Measurements from ENCODE around the gene TNFRSF4. TPM values are rescaled to one million over a fixed set of nuclear protein-coding genes. Genes with fewer than 3 reads are reported as not detected.
A peak's percentile ranks its signal among the peaks of the same experiment; 100 is the strongest.
"Not testable (repeated sequence)": the region's sequence is repeated elsewhere in the genome, so short reads cannot be mapped to it uniquely, and the experiment has no call there.

Gene TNFRSF4
- total RNA-seq, 5 donors from 2014 or later (not counting 1 experiment from before 2014, with no cell fraction given), result 15.1 to 35.4 (median 17.8) TPM

- CTCF ChIA-PET, result no interaction called here
- peaks cover 8 to 9% of the 10 kb centered on the region in 2 donors for H3K27me3 Mint-ChIP-seq
- Histone ChIP-seq H3K27me3 (replicated peaks in 1 of 2; ENCODE audit: control insufficient read depth in 2 of 2, extremely low read depth in 1 of 2, insufficient read depth in 2 of 2, low read length in 1 of 2) (peaks cover 0 to 54% of the 10 kb centered on the region in 2 experiments), H3K4me1 (ENCODE audit: control insufficient read depth in 1 of 2, extremely low read depth in 1 of 2, insufficient read depth in 2 of 2, low read length in 2 of 2) (peaks cover 5 to 30% of the 10 kb centered on the region in 2 experiments), H3K9me3 (no peaks in the 10 kb centered on the region), H3K4me3 (ENCODE audit: control insufficient read depth in 1 of 2, extremely low read depth in 1 of 2, low read length in 1 of 2) (no peak overlapping the region), H3K27ac (ENCODE audit: low read length) (no peak overlapping the region), H3K36me3 (ENCODE audit: control insufficient read depth in 2 of 2, extremely low read depth in 1 of 2, insufficient read depth in 1 of 2, low read length in 1 of 2) (no peaks in the 10 kb centered on the region)
- POLR2A ChIA-PET, result no interaction called here
- no peaks in the 10 kb centered on the region for H3K9me3 Mint-ChIP-seq
- ATAC-seq (replicated peaks in 1 of 4), result no peak
- no peaks in the 10 kb centered on the region for H3K36me3 Mint-ChIP-seq
- 87% methylated on average over 31 of the region's 32 CpGs for WGBS (ENCODE audit: insufficient coverage)
- peaks cover 4 to 23% (median 11%) of the 10 kb centered on the region in 3 donors for H3K4me1 Mint-ChIP-seq
- H3K27ac Mint-ChIP-seq, result no peak overlapping the region
- no peak overlapping the region for H3K4me3 Mint-ChIP-seq
- DNase-seq, result peak in 2 of 35 experiments; percentile 1 to 3
Measured at GRCh38 chr1:1178794-1179331, 35.1 kb downstream of the TNFRSF4 start.

GRCh38 chr1:1177452-1178206 is 36.3 kb downstream of the TNFRSF4 start:
- Mint-ChIP-seq H3K36me3 (no peaks in the 10 kb centered on the region), H3K9me3 (no peaks in the 10 kb centered on the region), H3K27me3 (peaks cover 5 to 8% of the 10 kb centered on the region in 2 donors), H3K27ac (no peak overlapping the region), H3K4me1 (peaks cover 10 to 28% (median 11%) of the 10 kb centered on the region in 3 donors), H3K4me3 (no peak overlapping the region)
- H3K4me3 ChIP-seq (ENCODE audit: control insufficient read depth in 1 of 2, extremely low read depth in 1 of 2, low read length in 1 of 2), result no peak overlapping the region
- no peak overlapping the region for H3K27ac ChIP-seq (ENCODE audit: low read length)
- CTCF ChIA-PET, result no interaction called here
- WGBS (ENCODE audit: insufficient coverage), result 74% methylated on average over 12 of the region's 21 CpGs
- no peaks in the 10 kb centered on the region for H3K36me3 ChIP-seq (ENCODE audit: control insufficient read depth in 2 of 2, extremely low read depth in 1 of 2, insufficient read depth in 1 of 2, low read length in 1 of 2)
- POLR2A ChIA-PET, result no interaction called here
- H3K4me1 ChIP-seq (ENCODE audit: control insufficient read depth in 1 of 2, extremely low read depth in 1 of 2, insufficient read depth in 2 of 2, low read length in 2 of 2), result peaks cover 13 to 36% of the 10 kb centered on the region in 2 experiments
- H3K9me3 ChIP-seq, result no peaks in the 10 kb centered on the region
- DNase-seq, result no peak
- no peak for ATAC-seq (replicated peaks in 1 of 4)
- H3K27me3 ChIP-seq (replicated peaks in 1 of 2; ENCODE audit: control insufficient read depth in 2 of 2, extremely low read depth in 1 of 2, insufficient read depth in 2 of 2, low read length in 1 of 2), result peaks cover 0 to 56% of the 10 kb centered on the region in 2 experiments

GRCh38 chr1:1176931-1177330 is 37.0 kb downstream of the TNFRSF4 start:
- Histone ChIP-seq H3K36me3 (ENCODE audit: control insufficient read depth in 2 of 2, extremely low read depth in 1 of 2, insufficient read depth in 1 of 2, low read length in 1 of 2) (no peaks in the 10 kb centered on the region), H3K4me1 (ENCODE audit: control insufficient read depth in 1 of 2, extremely low read depth in 1 of 2, insufficient read depth in 2 of 2, low read length in 2 of 2) (peaks cover 17 to 36% of the 10 kb centered on the region in 2 experiments), H3K4me3 (ENCODE audit: control insufficient read depth in 1 of 2, extremely low read depth in 1 of 2, low read length in 1 of 2) (no peak overlapping the region), H3K9me3 (no peaks in the 10 kb centered on the region), H3K27ac (ENCODE audit: low read length) (no peak overlapping the region), H3K27me3 (replicated peaks in 1 of 2; ENCODE audit: control insufficient read depth in 2 of 2, extremely low read depth in 1 of 2, insufficient read depth in 2 of 2, low read length in 1 of 2) (peaks cover 0 to 55% of the 10 kb centered on the region in 2 experiments)
- no peak for ATAC-seq (replicated peaks in 1 of 4)
- ChIA-PET CTCF (no interaction called here), POLR2A (no interaction called here)
- peaks cover 5 to 12% of the 10 kb centered on the region in 2 donors for H3K27me3 Mint-ChIP-seq
- H3K27ac Mint-ChIP-seq, result no peak overlapping the region
- H3K36me3 Mint-ChIP-seq, result no peaks in the 10 kb centered on the region
- no peaks in the 10 kb centered on the region for H3K9me3 Mint-ChIP-seq
- H3K4me1 Mint-ChIP-seq, result peaks cover 13 to 30% (median 16%) of the 10 kb centered on the region in 3 donors
- DNase-seq, result no peak
- H3K4me3 Mint-ChIP-seq, result no peak overlapping the region
- WGBS (ENCODE audit: insufficient coverage), result 80% methylated on average over 6 of the region's 7 CpGs

GRCh38 chr1:1176063-1176761 is 37.7 kb downstream of the TNFRSF4 start:
- H3K27me3 ChIP-seq (replicated peaks in 1 of 2; ENCODE audit: control insufficient read depth in 2 of 2, extremely low read depth in 1 of 2, insufficient read depth in 2 of 2, low read length in 1 of 2), result peaks cover 0 to 55% of the 10 kb centered on the region in 2 experiments
- not testable (repeated sequence) for H3K27ac Mint-ChIP-seq

GRCh38 chr1:1175221-1176062 is 38.5 kb downstream of the TNFRSF4 start:
- ChIA-PET CTCF (interaction anchor here in 1 of 2 donors (0.7 kb wide), 1 partner anchor 68 kb away, joined by 4 read pairs; no protein-coding TSS in a partner anchor), POLR2A (no interaction called here)
- 85% methylated on average over 22 of the region's 29 CpGs for WGBS (ENCODE audit: insufficient coverage)
- Mint-ChIP-seq H3K27me3 (peaks cover 0 to 4% of the 10 kb centered on the region in 2 donors), H3K4me1 (peaks cover 11 to 27% (median 13%) of the 10 kb centered on the region in 3 donors), H3K36me3 (no peaks in the 10 kb centered on the region), H3K9me3 (no peaks in the 10 kb centered on the region), H3K4me3 (no peak overlapping the region), H3K27ac (no peak overlapping the region)
- H3K27ac ChIP-seq (ENCODE audit: low read length), result no peak overlapping the region
- H3K4me3 ChIP-seq (ENCODE audit: control insufficient read depth in 1 of 2, extremely low read depth in 1 of 2, low read length in 1 of 2), result no peak overlapping the region
- peaks cover 25 to 49% of the 10 kb centered on the region in 2 experiments for H3K4me1 ChIP-seq (ENCODE audit: control insufficient read depth in 1 of 2, extremely low read depth in 1 of 2, insufficient read depth in 2 of 2, low read length in 2 of 2)
- DNase-seq, result peak in 1 of 35 experiments; percentile 1
- ATAC-seq (replicated peaks in 1 of 4), result no peak
- H3K9me3 ChIP-seq, result no peaks in the 10 kb centered on the region
- peaks cover 0 to 57% of the 10 kb centered on the region in 2 experiments for H3K27me3 ChIP-seq (replicated peaks in 1 of 2; ENCODE audit: control insufficient read depth in 2 of 2, extremely low read depth in 1 of 2, insufficient read depth in 2 of 2, low read length in 1 of 2)
- no peaks in the 10 kb centered on the region for H3K36me3 ChIP-seq (ENCODE audit: control insufficient read depth in 2 of 2, extremely low read depth in 1 of 2, insufficient read depth in 1 of 2, low read length in 1 of 2)

More at GRCh38 chr1:1176063-1176761, 37.7 kb downstream of the TNFRSF4 start:
- CTCF ChIA-PET; H3K27ac ChIP-seq (ENCODE audit: low read length); POLR2A ChIA-PET; H3K4me3 ChIP-seq (ENCODE audit: control insufficient read depth in 1 of 2, extremely low read depth in 1 of 2, low read length in 1 of 2); H3K36me3 Mint-ChIP-seq; H3K27me3 Mint-ChIP-seq; ATAC-seq (replicated peaks in 1 of 4); H3K9me3 Mint-ChIP-seq; H3K36me3 ChIP-seq (ENCODE audit: control insufficient read depth in 2 of 2, extremely low read depth in 1 of 2, insufficient read depth in 1 of 2, low read length in 1 of 2); H3K4me3 Mint-ChIP-seq; H3K9me3 ChIP-seq: not testable (repeated sequence)
- H3K4me1 ChIP-seq (ENCODE audit: control insufficient read depth in 1 of 2, extremely low read depth in 1 of 2, insufficient read depth in 2 of 2, low read length in 2 of 2), result peaks cover 20 to 42% of the 10 kb centered on the region in 2 experiments
- H3K4me1 Mint-ChIP-seq, result peaks cover 13 to 27% (median 14%) of the 10 kb centered on the region in 3 donors
- DNase-seq, result peak in 1 of 35 experiments; percentile 0
- 73% methylated on average over 17 of the region's 22 CpGs for WGBS (ENCODE audit: insufficient coverage)

Measured in T-cell (primary cell).